H1 (cell line): ENCODE measurements around the gene CFAP100. TPM values are rescaled to one million over a fixed set of nuclear protein-coding genes. Genes with fewer than 3 reads are reported as not detected.

Experiments
- CTCF ChIA-PET: fragments of 300-600 bp; sonication (Branson Sonifier 250); formaldehyde crosslinking; loops from one replicate; lab custom pipeline; 2021; ENCODE audit not compliant: partially characterized antibody; lab: Charles Lee
- POLR2A ChIA-PET: fragments of 300-600 bp; sonication (Branson Sonifier 250); formaldehyde crosslinking; loops from one replicate; lab custom pipeline; 2021; ENCODE audit warnings: inconsistent platforms; ENCODE audit not compliant: partially characterized antibody; lab: Charles Lee
- DNase-seq, 2 experiments: peaks; one replicate each; pipeline versions ENCODE4 v3.0.0 to v3.0.0-alpha.2; 2010 to 2022; ENCODE audit warnings: low spot score in 2 of 2, low read depth in 1 of 2, mixed read lengths in 1 of 2
- FAIRE-seq: peaks from 2 replicates; lab custom pipeline; 2011; peaks lifted over from hg19 to GRCh38; lab: Jason Lieb, UNC
- H2AFZ ChIP-seq: 2 replicates; pipeline ENCODE4 v1.8.1; 2012; ENCODE audit warnings: low read length, inconsistent platforms
- H2AK5ac ChIP-seq: 2 replicates; pipeline ENCODE4 v1.6.1; 2013; ENCODE audit warnings: low read depth, low read length
- H2BK120ac ChIP-seq: replicated peaks from 2 replicates; pipeline ENCODE3; 2013; ENCODE audit warnings: low read depth, low read length, inconsistent platforms
- H2BK12ac ChIP-seq: 2 replicates; pipeline ENCODE4 v1.6.1; 2013; ENCODE audit warnings: low read depth, low read length
- H2BK15ac ChIP-seq: 2 replicates; pipeline ENCODE4 v1.6.1; 2013; ENCODE audit warnings: low read length
- H2BK20ac ChIP-seq: 2 replicates; pipeline ENCODE4 v1.6.1; 2013; ENCODE audit warnings: low read length
- H2BK5ac ChIP-seq: 2 replicates; pipeline ENCODE4 v1.6.1; 2013; ENCODE audit warnings: low read depth, low read length
- H3K14ac ChIP-seq: 2 replicates; pipeline ENCODE4 v1.6.1; 2013; ENCODE audit warnings: inconsistent platforms; ENCODE audit not compliant: insufficient read length
- H3K18ac ChIP-seq: 2 replicates; pipeline ENCODE4 v1.6.1; 2013; ENCODE audit warnings: low read length; ENCODE audit errors: extremely low read depth
- H3K23ac ChIP-seq: 2 replicates; pipeline ENCODE4 v1.6.1; 2013; ENCODE audit warnings: inconsistent platforms; ENCODE audit not compliant: insufficient read length
- H3K23me2 ChIP-seq: 2 replicates; pipeline ENCODE4 v1.6.1; 2013; ENCODE audit warnings: low read depth, low read length
- H3K27ac ChIP-seq: 2 replicates; pipeline ENCODE4 v1.6.1; 2011; ENCODE audit warnings: low read depth, low read length, inconsistent platforms
- H3K27me3 ChIP-seq, 4 experiments: replicated peaks in 1 of 4; 1 replicate in 1 of 4; 2 replicates in 3 of 4; pipeline versions ENCODE4 v1.6.1 to v1.8.1; 2011 to 2013; ENCODE audit warnings: low read length in 3 of 4, mild to moderate bottlenecking in 3 of 4, inconsistent platforms in 2 of 4, mixed read lengths in 2 of 4, moderate library complexity in 1 of 4; ENCODE audit not compliant: control insufficient read depth in 3 of 4, insufficient read depth in 3 of 4; ENCODE audit errors: extremely low read depth in 1 of 4
- H3K36me3 ChIP-seq, 4 experiments: 2 replicates each; pipeline versions ENCODE4 v1.6.1 to v1.8.1; 2011 to 2013; ENCODE audit warnings: mild to moderate bottlenecking in 4 of 4, low read length in 3 of 4, moderate library complexity in 2 of 4, control low read depth in 1 of 4, inconsistent platforms in 1 of 4; ENCODE audit not compliant: insufficient read depth in 4 of 4, control insufficient read depth in 2 of 4
- H3K4ac ChIP-seq: replicated peaks from 2 replicates; pipeline ENCODE3; 2013; ENCODE audit warnings: low read length, low read depth, mixed read lengths, inconsistent platforms; ENCODE audit not compliant: insufficient read length
- H3K4me1 ChIP-seq, 4 experiments: replicated peaks in 1 of 4; 1 replicate in 1 of 4; 2 replicates in 3 of 4; pipeline versions ENCODE4 v1.6.1 to v1.8.1; 2011 to 2013; ENCODE audit warnings: low read length in 3 of 4, inconsistent platforms in 2 of 4, mixed read lengths in 1 of 4; ENCODE audit not compliant: insufficient read depth in 4 of 4, control insufficient read depth in 3 of 4
- H3K4me2 ChIP-seq, 2 experiments: 2 replicates each; pipeline versions ENCODE4 v1.6.1 to v1.8.1; 2011 to 2013; ENCODE audit warnings: low read depth in 2 of 2, low read length in 2 of 2, control low read depth in 1 of 2, inconsistent platforms in 1 of 2, mild to moderate bottlenecking in 1 of 2; ENCODE audit not compliant: insufficient read depth in 1 of 2
- H3K4me3 ChIP-seq, 4 experiments: fragments of 200-600, 300-600 bp in 1 of 4; sonication (generic), shearing (Covaris generic), sonication (Bioruptor Twin) in 1 of 4; 2 replicates each; pipeline versions ENCODE4 v1.5.1 to v1.8.1; 2011 to 2016; ENCODE audit warnings: low read length in 4 of 4, low read depth in 3 of 4, control low read depth in 2 of 4, inconsistent platforms in 2 of 4, mild to moderate bottlenecking in 2 of 4, mixed read lengths in 1 of 4, moderate library complexity in 1 of 4; ENCODE audit not compliant: insufficient read depth in 2 of 4; ENCODE audit errors: extremely low read depth in 1 of 4
- H3K56ac ChIP-seq: replicated peaks from 2 replicates; pipeline ENCODE3; 2013; ENCODE audit warnings: low read depth, mild to moderate bottlenecking, mixed read lengths, low read length, inconsistent platforms; ENCODE audit not compliant: insufficient read length
- H3K79me1 ChIP-seq: 2 replicates; pipeline ENCODE4 v1.6.1; 2013; ENCODE audit warnings: low read depth, low read length, control low read depth
- H3K79me2 ChIP-seq, 2 experiments: 2 replicates each; pipeline versions ENCODE4 v1.6.1 to v1.8.1; 2012 to 2013; ENCODE audit warnings: low read length in 2 of 2, mild to moderate bottlenecking in 2 of 2, inconsistent platforms in 1 of 2; ENCODE audit not compliant: insufficient read depth in 2 of 2, control insufficient read depth in 1 of 2
- H3K9ac ChIP-seq, 4 experiments: replicated peaks in 1 of 4; 1 replicate in 1 of 4; 2 replicates in 3 of 4; pipeline versions ENCODE4 v1.6.1 to v1.8.1; 2011 to 2013; ENCODE audit warnings: low read depth in 3 of 4, low read length in 3 of 4, control low read depth in 2 of 4, mild to moderate bottlenecking in 2 of 4, moderate library complexity in 2 of 4, inconsistent platforms in 1 of 4; ENCODE audit errors: extremely low read depth in 1 of 4
- H3K9me3 ChIP-seq, 2 experiments: 2 replicates each; pipeline versions ENCODE4 v1.6.1 to v1.8.1; 2012 to 2013; ENCODE audit warnings: mild to moderate bottlenecking in 2 of 2, moderate library complexity in 2 of 2, control low read depth in 1 of 2, inconsistent platforms in 1 of 2, low read depth in 1 of 2, low read length in 1 of 2, mixed read lengths in 1 of 2; ENCODE audit not compliant: insufficient read depth in 2 of 2
- H4K20me1 ChIP-seq, 2 experiments: replicated peaks in 1 of 2; 2 replicates each; pipeline versions ENCODE3 to v1.8.1; 2011 to 2013; ENCODE audit warnings: inconsistent platforms in 2 of 2, low read length in 2 of 2, mild to moderate bottlenecking in 1 of 2; ENCODE audit not compliant: insufficient read depth in 2 of 2, control insufficient read depth in 1 of 2
- H4K5ac ChIP-seq: 2 replicates; pipeline ENCODE4 v1.6.1; 2013; ENCODE audit warnings: low read length, low read depth, mixed read lengths, inconsistent platforms; ENCODE audit not compliant: insufficient read length
- H4K8ac ChIP-seq: 2 replicates; pipeline ENCODE4 v1.8.0; 2013; ENCODE audit warnings: mild to moderate bottlenecking, moderate library complexity, low read length, inconsistent platforms; ENCODE audit not compliant: insufficient read depth; ENCODE audit errors: extremely low read depth
- H4K91ac ChIP-seq: replicated peaks from 2 replicates; pipeline ENCODE3; 2013; ENCODE audit warnings: low read length, mixed read lengths, inconsistent platforms; ENCODE audit not compliant: insufficient read length
- E2F6 ChIP-seq: IDR thresholded peaks from 2 replicates; pipeline ENCODE4 v1.6.1; 2012; ENCODE audit warnings: inconsistent platforms
- JUND ChIP-seq: IDR thresholded peaks from 2 replicates; pipeline ENCODE4 v1.6.1; 2011; ENCODE audit warnings: mild to moderate bottlenecking, improper control_type of control experiment, low read length
- MAFK ChIP-seq: IDR thresholded peaks from 2 replicates; pipeline ENCODE4 v1.6.1; 2012; ENCODE audit warnings: low read depth, mild to moderate bottlenecking, improper control_type of control experiment, low read length
- RBBP5 ChIP-seq: IDR thresholded peaks from 2 replicates; pipeline ENCODE4 v1.7.1; 2012; ENCODE audit warnings: low read depth, mild to moderate bottlenecking, inconsistent platforms, low read length, moderate library complexity, borderline replicate concordance
- RNF2 ChIP-seq: fragments of 200-900, 300-1000 bp; sonication (generic); IDR thresholded peaks from 2 replicates; pipeline ENCODE4 v1.7.1; 2016; ENCODE audit warnings: borderline replicate concordance, low read depth, mild to moderate bottlenecking, antibody characterized with exemption, low read length; ENCODE audit not compliant: poor library complexity, severe bottlenecking; ENCODE audit errors: missing control alignments
- SUZ12 ChIP-seq: fragments of 200-600 bp; sonication (generic); IDR thresholded peaks from 2 replicates; pipeline ENCODE4 v1.6.1; 2012; ENCODE audit warnings: mild to moderate bottlenecking, inconsistent platforms, low read length, moderate library complexity, mixed read lengths
- TAF1 ChIP-seq: IDR thresholded peaks from 2 replicates; pipeline ENCODE4 v1.6.1; 2011; ENCODE audit warnings: mild to moderate bottlenecking, low read depth, low read length
- WGBS, 2 experiments: shearing (Covaris generic) in 1 of 2; methylation state at CpG; one replicate each; pipeline versions ENCODE4 v1.1.6 to v1.1.7; 2013 to 2015; ENCODE audit warnings: low lambda C conversion rate in 2 of 2, mixed read lengths in 2 of 2, inconsistent platforms in 1 of 2, low coverage in 1 of 2, missing lambda C conversion rate in 1 of 2; ENCODE audit not compliant: insufficient replicate concordance in 2 of 2, insufficient coverage in 1 of 2, insufficient read length in 1 of 2; ENCODE audit errors: extremely low coverage in 1 of 2, missing lambda C conversion rate in 1 of 2; 5-methylcytosine and 5-hydroxymethylcytosine counted together
- polyA plus RNA-seq, 7 experiments: library from polyadenylated mRNA; depleted of rRNA in 3 of 7; stranded (reverse) in 5 of 7; unstranded in 2 of 7; fragments of >200 nt in 5 of 7; fragments of 200-250 nt in 2 of 7; gene quantifications; 1 replicate in 5 of 7; 2 replicates in 1 of 7; 4 replicates in 1 of 7; pipeline versions ENCODE4 v1.2.1 to v1.2.3, GENCODE V29; 2011 to 2013; ENCODE audit warnings: missing spikeins in 2 of 7, mixed read lengths in 2 of 7
- total RNA-seq: library from RNA; stranded (reverse); fragmentation: NEBNext Ultra II Directional; extraction: Animal tissue kit (Norgen Biotek cat#: 25700); gene quantifications from 2 replicates; pipeline ENCODE4 v1.2.1, GENCODE V29; 2021

Gene CFAP100
- total and polyA plus RNA-seq, 2 of the 8 experiments (the other 6 are each of a cell fraction or from before 2014, with no cell fraction given): 0.17 TPM; not detected in 1

GRCh38 chr3:126417981-126418530 is 23.3 kb downstream of the CFAP100 start:
- Histone ChIP-seq H3K27me3 (no peaks in the 10 kb centered on the region; a peak in 1 of 7 replicates), H2BK120ac (no peak overlapping the region), H3K23me2 (no peaks in the 10 kb centered on the region), H3K14ac (no peak overlapping the region), H2AK5ac (no peak overlapping the region), H3K4me1 (peaks cover 0 to 7% (median 2%) of the 10 kb centered on the region in 4 experiments; a peak in 3 of 7 replicates), H3K9me3 (no peaks in the 10 kb centered on the region), H4K91ac (no peak overlapping the region), H3K36me3 (no peaks in the 10 kb centered on the region), H3K79me1 (no peaks in the 10 kb centered on the region), H3K79me2 (no peaks in the 10 kb centered on the region), H2BK15ac (no peak overlapping the region), H2BK5ac (no peak overlapping the region; the same call in 1 of the 2 replicates), H3K27ac (no peak overlapping the region), H3K18ac (no peak overlapping the region), H3K56ac (no peak overlapping the region), H3K23ac (no peak overlapping the region), H3K9ac (no peak overlapping the region), H3K4ac (no peak overlapping the region), H3K4me2 (no peak overlapping the region), H4K5ac (no peak overlapping the region), H2BK20ac (no peak overlapping the region), H3K4me3 (no peak overlapping the region), H2BK12ac (0 out of 2 replicates have a peak overlapping the region, but pooled peaks have one; percentile 75), H2AFZ (no peak overlapping the region), H4K20me1 (no peaks in the 10 kb centered on the region), H4K8ac (no peak overlapping the region)
- ChIA-PET CTCF (interaction anchor here (0.6 to 2.5 kb wide), 3 partner anchors 24 to 285 kb away, joined by 3 to 9 read pairs (median 7); no protein-coding TSS in a partner anchor), POLR2A (no interaction called here)
- DNase-seq (no peak), FAIRE-seq (no peak)
- 95% methylated on average over 9 of the region's 11 CpGs; no CpG with 5 or more reads in 1 of the 2 experiments for WGBS, 2 experiments
- no peak for TF ChIP-seq MAFK
- TF ChIP-seq RNF2: no peak
- no peak for TF ChIP-seq TAF1
- no peak for TF ChIP-seq RBBP5
- TF ChIP-seq JUND: no peak
- TF ChIP-seq E2F6: no peak
- TF ChIP-seq SUZ12: no peak
